AG04449 (cell line): Measurements from ENCODE around the gene ZFAND3.
A peak's percentile ranks its signal among the peaks of the same experiment; 100 is the strongest.

ENCODE experiments used
- CTCF ChIA-PET: fragments of 350-600 bp; formaldehyde crosslinking; extraction: SDS; loops from one replicate; lab custom pipeline; 2021; ENCODE audit warnings: antibody characterized with exemption; lab: Yijun Ruan, JAX
- POLR2A ChIA-PET: fragments of 400-600, 350-600 bp; formaldehyde crosslinking; extraction: SDS; loops from one replicate; lab custom pipeline; 2020; ENCODE audit warnings: antibody characterized with exemption, inconsistent platforms; lab: Yijun Ruan, JAX
- DNase-seq: peaks from one replicate; pipeline ENCODE4 v3.0.0-alpha.2; 2010; ENCODE audit warnings: low read depth, low spot score
- H3K4me3 ChIP-seq: 2 replicates; pipeline ENCODE4 v1.5.1; 2011; ENCODE audit warnings: low read depth, mild to moderate bottlenecking, control low read depth, low read length
- TF ChIP-seq, protein P1 (sequence below): IDR thresholded peaks from one replicate; pipeline ENCODE4 v1.5.1; 2011; ENCODE audit warnings: mild to moderate bottlenecking, moderate library complexity, low read length, control low read depth, inconsistent platforms; ENCODE audit not compliant: insufficient read depth; ENCODE audit errors: missing control alignments

Gene ZFAND3

DNA sequence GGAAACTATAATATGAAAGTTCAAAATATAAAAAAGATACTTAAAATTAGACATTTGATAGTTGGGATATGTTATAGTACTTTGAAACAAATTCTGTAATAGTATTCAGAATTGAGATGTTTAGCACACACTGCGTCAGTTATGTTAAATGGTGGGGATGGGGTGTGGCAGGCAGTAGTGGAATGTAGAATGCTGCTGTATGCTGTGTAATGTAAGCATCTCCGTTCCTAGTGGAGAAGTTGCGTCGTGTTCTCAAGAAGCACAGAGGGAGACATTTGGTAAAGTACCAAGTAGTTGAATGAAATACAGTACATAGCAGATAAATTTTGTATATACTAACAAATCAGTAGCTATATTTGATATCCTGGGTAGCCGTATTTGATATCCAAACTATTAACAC, 192.4 kb downstream of the ZFAND3 start:
- no peak for DNase-seq
- ChIA-PET CTCF (interaction anchor here (0.7 to 1.7 kb wide), 9 partner anchors 9 to 483 kb away, joined by 3 to 6 read pairs (median 4); no protein-coding TSS in a partner anchor), POLR2A (no interaction called here)
- TF ChIP-seq, protein P1, sequence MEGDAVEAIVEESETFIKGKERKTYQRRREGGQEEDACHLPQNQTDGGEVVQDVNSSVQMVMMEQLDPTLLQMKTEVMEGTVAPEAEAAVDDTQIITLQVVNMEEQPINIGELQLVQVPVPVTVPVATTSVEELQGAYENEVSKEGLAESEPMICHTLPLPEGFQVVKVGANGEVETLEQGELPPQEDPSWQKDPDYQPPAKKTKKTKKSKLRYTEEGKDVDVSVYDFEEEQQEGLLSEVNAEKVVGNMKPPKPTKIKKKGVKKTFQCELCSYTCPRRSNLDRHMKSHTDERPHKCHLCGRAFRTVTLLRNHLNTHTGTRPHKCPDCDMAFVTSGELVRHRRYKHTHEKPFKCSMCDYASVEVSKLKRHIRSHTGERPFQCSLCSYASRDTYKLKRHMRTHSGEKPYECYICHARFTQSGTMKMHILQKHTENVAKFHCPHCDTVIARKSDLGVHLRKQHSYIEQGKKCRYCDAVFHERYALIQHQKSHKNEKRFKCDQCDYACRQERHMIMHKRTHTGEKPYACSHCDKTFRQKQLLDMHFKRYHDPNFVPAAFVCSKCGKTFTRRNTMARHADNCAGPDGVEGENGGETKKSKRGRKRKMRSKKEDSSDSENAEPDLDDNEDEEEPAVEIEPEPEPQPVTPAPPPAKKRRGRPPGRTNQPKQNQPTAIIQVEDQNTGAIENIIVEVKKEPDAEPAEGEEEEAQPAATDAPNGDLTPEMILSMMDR = no peak
- H3K4me3 ChIP-seq = no peak overlapping the region

DNA sequence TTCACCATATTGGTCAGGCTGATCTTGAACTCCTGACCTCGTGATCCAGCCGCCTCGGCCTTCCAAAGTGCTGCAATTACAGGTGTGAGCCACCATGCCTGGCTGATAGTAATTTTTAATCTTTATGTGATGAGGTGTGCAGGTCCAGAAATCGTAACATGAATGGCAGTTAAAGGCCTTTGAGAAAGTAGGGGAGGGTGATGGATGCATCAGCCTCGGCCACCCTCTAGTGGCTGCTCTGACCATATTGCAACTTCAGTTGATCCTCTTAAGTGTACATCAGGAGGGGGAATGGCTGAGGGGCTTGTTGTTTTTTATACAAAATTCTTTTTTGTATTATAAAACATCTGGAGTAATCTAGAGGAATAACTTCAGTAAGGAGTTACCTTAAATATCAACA, 193.0 kb downstream of the ZFAND3 start:
- no peak for DNase-seq
- no peak overlapping the region for H3K4me3 ChIP-seq
- CTCF ChIA-PET = interaction anchor here (0.7 to 1.7 kb wide), 5 partner anchors 9 to 482 kb away, joined by 3 to 6 read pairs (median 4); no protein-coding TSS in a partner anchor
- TF ChIP-seq, protein P1 = peak; percentile 64
- POLR2A ChIA-PET = no interaction called here

DNA sequence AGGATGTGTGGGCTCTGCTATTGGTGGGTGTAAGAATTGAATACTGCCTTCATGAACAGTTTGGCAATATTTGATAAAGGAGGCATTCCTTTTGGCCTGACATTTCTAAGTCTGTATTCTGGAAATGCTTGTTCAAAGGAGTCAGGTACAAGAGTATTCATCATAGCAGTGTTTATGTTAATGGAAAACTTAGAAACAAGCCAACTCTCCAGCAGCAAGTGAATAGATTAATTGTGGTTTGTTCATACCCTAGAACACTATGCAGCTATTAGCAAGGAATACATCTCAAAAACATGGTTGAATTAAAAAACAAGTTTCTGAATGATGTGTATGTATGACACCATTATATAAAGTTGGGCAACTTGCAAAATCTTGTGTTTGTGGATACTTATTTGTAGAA, 195.8 kb downstream of the ZFAND3 start:
- ChIA-PET POLR2A (no interaction called here), CTCF (interaction anchor here (0.8 kb wide), 1 partner anchor 315 kb away, joined by 3 read pairs; no protein-coding TSS in a partner anchor)
- TF ChIP-seq, protein P1 = no peak
- no peak for DNase-seq
- no peak overlapping the region for H3K4me3 ChIP-seq

DNA sequence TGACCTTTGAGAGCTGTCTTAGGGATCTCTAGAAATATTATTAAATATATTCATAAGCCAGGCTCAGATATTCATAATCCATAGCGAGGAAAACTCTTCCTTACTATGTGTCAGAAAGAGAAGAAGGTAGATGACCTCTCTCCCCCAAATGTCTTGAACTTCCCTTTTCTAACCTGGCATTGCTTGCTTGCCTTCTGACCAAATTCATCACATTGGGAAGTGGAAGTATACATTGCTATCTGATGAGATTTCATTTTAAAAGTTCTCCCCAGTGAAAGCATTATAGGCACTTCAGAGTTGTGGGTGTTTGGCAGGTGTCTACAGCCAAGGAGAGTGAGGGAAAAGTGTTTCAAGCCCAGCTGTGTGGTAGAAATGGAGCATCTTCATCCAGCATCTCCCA, 197.3 kb downstream of the ZFAND3 start:
- H3K4me3 ChIP-seq = no peak overlapping the region
- POLR2A ChIA-PET = interaction anchor here (0.8 kb wide), 1 partner anchor 198 kb away, joined by 3 read pairs; no protein-coding TSS in a partner anchor
- TF ChIP-seq, protein P1 = no peak
- no peak for DNase-seq
- CTCF ChIA-PET = interaction anchor here (0.7 to 1.8 kb wide), 6 partner anchors 8 to 478 kb away, joined by 3 to 11 read pairs (median 3); no protein-coding TSS in a partner anchor

DNA sequence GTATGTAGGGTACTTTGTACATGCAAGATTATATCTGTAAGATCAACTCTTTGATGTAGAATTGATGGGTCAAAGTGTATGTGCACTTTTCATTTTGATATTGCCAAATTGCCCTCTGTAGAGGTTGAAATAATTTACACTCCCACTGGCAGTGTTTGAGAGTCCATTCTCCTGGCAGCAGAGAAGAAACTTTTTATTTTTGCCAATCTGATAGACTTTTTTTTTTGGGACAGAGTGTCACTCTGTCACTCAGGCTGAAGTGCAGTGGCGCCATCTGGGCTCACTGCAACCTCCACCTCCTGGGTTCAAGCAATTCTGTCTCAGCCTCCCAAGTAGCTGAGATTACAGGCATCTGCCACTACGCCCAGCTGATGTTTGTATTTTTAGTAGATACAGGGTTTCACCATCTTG, 199.2 kb downstream of the ZFAND3 start:
- no peak for DNase-seq
- ChIA-PET POLR2A (no interaction called here), CTCF (no interaction called here)
- TF ChIP-seq, protein P1 = no peak
- H3K4me3 ChIP-seq = no peak overlapping the region

DNA sequence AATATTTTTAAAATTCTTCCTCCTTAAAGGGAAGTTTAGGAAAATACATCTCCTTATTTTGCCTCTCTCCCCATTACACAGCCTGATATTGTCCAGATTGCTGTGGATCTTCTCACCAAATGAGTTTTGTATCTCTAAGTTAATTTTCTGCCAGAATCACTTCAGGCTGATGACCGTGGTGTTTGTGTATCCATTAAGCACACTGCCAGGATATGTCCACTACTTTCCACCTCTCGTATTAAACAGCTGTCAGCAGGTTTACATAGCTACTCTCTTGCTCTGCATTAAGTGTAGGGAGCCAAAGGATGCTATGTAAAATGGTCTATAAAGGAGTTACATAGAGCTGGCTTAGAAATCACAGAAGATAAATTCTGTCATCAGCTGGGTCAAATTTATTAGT, 201.1 kb downstream of the ZFAND3 start:
- TF ChIP-seq, protein P1 = no peak
- H3K4me3 ChIP-seq = no peak overlapping the region
- CTCF ChIA-PET = interaction anchor here (0.7 to 1.9 kb wide), 3 partner anchors 13 to 159 kb away, joined by 3 to 12 read pairs (median 5); no protein-coding TSS in a partner anchor
- no peak for DNase-seq
- POLR2A ChIA-PET = no interaction called here
